Left ventricle myocardium superior (tissue), 1 donor: Measurements from ENCODE around the gene RSPH3. TPM values are rescaled to one million over a fixed set of nuclear protein-coding genes. Genes with fewer than 3 reads are reported as not detected.
"Not testable (repeated sequence)": the region's sequence is repeated elsewhere in the genome, so short reads cannot be mapped to it uniquely, and the experiment has no call there.

Experiments
- ATAC-seq: fragments of 200-7000 bp; cut with Tn5 transposase; one replicate; pipeline ENCODE4 v1.9.1; 2020; ENCODE audit warnings: mild to moderate bottlenecking, moderate library complexity
- DNase-seq: peaks from one replicate; pipeline ENCODE4 v3.0.0-alpha.2; 2020
- intact Hi-C: fragments of 100-400 bp; cut with micrococcal nuclease; formaldehyde crosslinking; loops from one replicate; pipeline ENCODE4 v1.11.0; 2022
- long read RNA-seq: library from polyadenylated mRNA; unstranded; transcript quantifications from one replicate; pipeline ENCODE4 v2.0.0, GENCODE V29; 2021
- total RNA-seq: library from RNA; stranded (reverse); fragmentation: NEBNext Ultra II Directional; extraction: Animal tissue kit (Norgen Biotek cat#: 25700); gene quantifications from one replicate; pipeline ENCODE4 v1.2.1, GENCODE V29; 2021
- donor health status: DM: no; HTN: yes; CAD: no; lungs with severe emphysema.

RSPH3 gene
- 12.1 TPM for total RNA-seq
- long read RNA-seq, full-length matches to known transcripts: 7 of 12 reads
- long read RNA-seq, partial matches to known transcripts: 1 of 12 reads
- long read RNA-seq, other reads (novel, unspliced or antisense): 4 of 12 reads

GRCh38 chr6:158999666-159000403 lies at the start of gene RSPH3:
Gene RSPH3, minus strand, starts transcription at chr6:159000202. Its CDS starts 652 bp downstream, at chr6:158999550.
- peak; percentile 95 for DNase-seq
- ATAC-seq: peak; percentile 96
- intact Hi-C loops: loop anchor here (10.0 kb wide), 1 partner anchor 105 kb away; no protein-coding TSS in a partner anchor

GRCh38 chr6:159047891-159048685 lies 48.1 kb upstream of the RSPH3 start:
- ATAC-seq: no peak
- no peak for DNase-seq
- intact Hi-C loops: loop anchor here (10.0 kb wide), 1 partner anchor 57 kb away; no protein-coding TSS in a partner anchor

- intact Hi-C loops: loop anchor here (10.0 kb wide), 1 partner anchor 59 kb away; no protein-coding TSS in a partner anchor
- DNase-seq: no peak
- ATAC-seq: no peak
Measured at GRCh38 chr6:159045801-159046200, 45.8 kb upstream of the RSPH3 start.

GRCh38 chr6:159044899-159045727 lies 45.1 kb upstream of the RSPH3 start, which contains the start of gene TAGAP:
Gene TAGAP, minus strand, starts transcription at chr6:159044991. Its CDS starts 845 bp downstream, at chr6:159044146.
- ATAC-seq: peak; percentile 75

GRCh38 chr6:159043947-159044346 lies 43.9 kb upstream of the RSPH3 start:
- no peak for DNase-seq
- intact Hi-C loops: loop anchor here (5.0 to 10.0 kb wide), 2 partner anchors 61 to 88 kb away; no protein-coding TSS in a partner anchor
- ATAC-seq: no peak

More at GRCh38 chr6:159044899-159045727, 45.1 kb upstream of the RSPH3 start, which contains the start of gene TAGAP:
- DNase-seq: peak; percentile 59
- intact Hi-C loops: loop anchor here (5.0 to 10.0 kb wide), 2 partner anchors 60 to 87 kb away; no protein-coding TSS in a partner anchor

- intact Hi-C loops: loop anchor here (5.0 to 10.0 kb wide), 2 partner anchors 62 to 89 kb away; no protein-coding TSS in a partner anchor
- DNase-seq (no peak), ATAC-seq (no peak)
Measured at GRCh38 chr6:159043251-159043650, 43.2 kb upstream of the RSPH3 start.

GRCh38 chr6:159042826-159043181 lies 42.8 kb upstream of the RSPH3 start:
- intact Hi-C loops: loop anchor here (5.0 to 10.0 kb wide), 2 partner anchors 62 to 89 kb away; no protein-coding TSS in a partner anchor
- ATAC-seq: no peak
- no peak for DNase-seq

GRCh38 chr6:159042003-159042825 lies 42.2 kb upstream of the RSPH3 start:
- peak; percentile 43 for DNase-seq
- ATAC-seq: peak; percentile 82
- intact Hi-C loops: loop anchor here (5.0 to 10.0 kb wide), 2 partner anchors 63 to 90 kb away; no protein-coding TSS in a partner anchor

- ATAC-seq (no peak), DNase-seq (no peak)
- intact Hi-C loops: loop anchor here (5.0 to 10.0 kb wide), 2 partner anchors 64 to 91 kb away; no protein-coding TSS in a partner anchor
Measured at GRCh38 chr6:159041181-159041580, 41.2 kb upstream of the RSPH3 start.

GRCh38 chr6:159039885-159040258 lies 39.9 kb upstream of the RSPH3 start:
- ATAC-seq (no peak), DNase-seq (no peak)
- intact Hi-C loops: loop anchor here (5.0 to 10.0 kb wide), 2 partner anchors 65 to 92 kb away; no protein-coding TSS in a partner anchor

- no peak for DNase-seq
- ATAC-seq: peak; percentile 51
- intact Hi-C loops: no loop called here
Measured at GRCh38 chr6:159038914-159039884, 39.2 kb upstream of the RSPH3 start.

GRCh38 chr6:159038318-159038717 lies 38.3 kb upstream of the RSPH3 start:
- DNase-seq, intact Hi-C loops: not testable (repeated sequence)
- ATAC-seq: peak; percentile 17

- ATAC-seq: no peak
- no peak for DNase-seq
- intact Hi-C loops: no loop called here
Measured at GRCh38 chr6:159037756-159038290, 37.8 kb upstream of the RSPH3 start.

GRCh38 chr6:159036673-159037072 lies 36.7 kb upstream of the RSPH3 start:
- intact Hi-C loops: no loop called here
- no peak for ATAC-seq
- DNase-seq: no peak

- intact Hi-C loops: no loop called here
- ATAC-seq: no peak
Measured at GRCh38 chr6:159035891-159036290, 35.9 kb upstream of the RSPH3 start.

More at GRCh38 chr6:159035891-159036290, 35.9 kb upstream of the RSPH3 start:
- no peak for DNase-seq
